ENCODE results near the gene DSCAML1. TPM values are rescaled to one million over a fixed set of nuclear protein-coding genes. Genes with fewer than 3 reads are reported as not detected.

DSCAML1 gene
- total RNA-seq, 4 donors from 2014 or later = 0.29 to 29.1 (median 3.4) TPM

DNA sequence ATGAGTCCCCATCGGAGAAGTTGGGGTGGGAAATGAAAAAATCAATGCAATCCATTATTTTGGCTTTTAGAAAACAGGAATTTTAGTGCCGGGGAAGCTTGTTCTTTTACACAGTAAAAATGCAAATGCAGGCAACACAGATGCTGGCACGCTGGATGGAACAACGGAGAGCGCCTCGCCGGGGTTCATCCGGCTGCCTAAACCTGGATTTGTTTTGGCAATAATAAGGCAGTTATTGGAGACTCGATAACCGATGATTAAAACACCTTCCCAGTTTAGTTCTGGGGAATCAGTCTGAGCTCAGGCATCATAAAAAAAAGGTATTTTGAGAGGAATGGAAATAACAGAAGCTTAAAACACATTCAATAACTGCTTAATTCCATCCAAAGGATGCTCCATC lies 2.9 kb downstream of the DSCAML1 start:
- Histone ChIP-seq H3K36me3 (no peaks in the 10 kb centered on the region), H3K27ac (no peak overlapping the region), H3K27me3 (peaks cover 0 to 13% of the 10 kb centered on the region in 2 donors), H3K4me1 (peaks cover 0 to 16% of the 10 kb centered on the region in 2 donors), H3K4me3 (no peak overlapping the region), H3K9me3 (no peaks in the 10 kb centered on the region)
- no peak for DNase-seq
- intact Hi-C loops (cut with DNase I; ENCODE audit: low total_unique reads) = no loop called here
- TF ChIP-seq POLR2A (IDR thresholded peaks at IDR 0.05) = no peak
- TF ChIP-seq, protein P1, sequence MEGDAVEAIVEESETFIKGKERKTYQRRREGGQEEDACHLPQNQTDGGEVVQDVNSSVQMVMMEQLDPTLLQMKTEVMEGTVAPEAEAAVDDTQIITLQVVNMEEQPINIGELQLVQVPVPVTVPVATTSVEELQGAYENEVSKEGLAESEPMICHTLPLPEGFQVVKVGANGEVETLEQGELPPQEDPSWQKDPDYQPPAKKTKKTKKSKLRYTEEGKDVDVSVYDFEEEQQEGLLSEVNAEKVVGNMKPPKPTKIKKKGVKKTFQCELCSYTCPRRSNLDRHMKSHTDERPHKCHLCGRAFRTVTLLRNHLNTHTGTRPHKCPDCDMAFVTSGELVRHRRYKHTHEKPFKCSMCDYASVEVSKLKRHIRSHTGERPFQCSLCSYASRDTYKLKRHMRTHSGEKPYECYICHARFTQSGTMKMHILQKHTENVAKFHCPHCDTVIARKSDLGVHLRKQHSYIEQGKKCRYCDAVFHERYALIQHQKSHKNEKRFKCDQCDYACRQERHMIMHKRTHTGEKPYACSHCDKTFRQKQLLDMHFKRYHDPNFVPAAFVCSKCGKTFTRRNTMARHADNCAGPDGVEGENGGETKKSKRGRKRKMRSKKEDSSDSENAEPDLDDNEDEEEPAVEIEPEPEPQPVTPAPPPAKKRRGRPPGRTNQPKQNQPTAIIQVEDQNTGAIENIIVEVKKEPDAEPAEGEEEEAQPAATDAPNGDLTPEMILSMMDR (IDR thresholded peaks at IDR 0.05) = no peak

DNA sequence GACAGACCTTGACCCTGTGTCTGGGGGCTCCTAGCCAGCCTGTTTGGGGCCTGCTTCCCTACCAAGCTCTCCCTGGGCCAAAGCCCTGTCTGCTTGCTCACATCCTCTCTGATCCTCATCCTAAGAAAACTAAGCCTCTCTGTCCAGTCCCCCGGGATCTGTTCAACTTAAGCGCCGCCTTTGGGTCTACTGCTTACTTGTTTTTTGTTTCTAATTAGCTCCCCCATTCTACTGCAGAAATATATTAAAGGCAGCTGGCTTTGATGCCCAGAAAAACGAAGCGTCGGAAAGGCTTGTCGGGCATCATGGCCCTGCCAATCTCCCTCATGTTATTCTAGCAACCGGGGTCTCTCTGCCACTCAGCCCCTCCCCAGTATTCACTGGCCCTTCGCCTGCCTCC lies 3.4 kb downstream of the DSCAML1 start:
- Histone ChIP-seq H3K9me3 (no peaks in the 10 kb centered on the region), H3K27ac (no peak overlapping the region), H3K27me3 (peaks cover 0 to 13% of the 10 kb centered on the region in 2 donors), H3K4me1 (peaks cover 0 to 16% of the 10 kb centered on the region in 2 donors), H3K36me3 (no peaks in the 10 kb centered on the region), H3K4me3 (no peak overlapping the region)
- TF ChIP-seq, protein P1 (IDR thresholded peaks at IDR 0.05) = no peak
- no peak for TF ChIP-seq POLR2A (IDR thresholded peaks at IDR 0.05)
- DNase-seq = no peak
- intact Hi-C loops (cut with DNase I; ENCODE audit: low total_unique reads) = no loop called here

DNA sequence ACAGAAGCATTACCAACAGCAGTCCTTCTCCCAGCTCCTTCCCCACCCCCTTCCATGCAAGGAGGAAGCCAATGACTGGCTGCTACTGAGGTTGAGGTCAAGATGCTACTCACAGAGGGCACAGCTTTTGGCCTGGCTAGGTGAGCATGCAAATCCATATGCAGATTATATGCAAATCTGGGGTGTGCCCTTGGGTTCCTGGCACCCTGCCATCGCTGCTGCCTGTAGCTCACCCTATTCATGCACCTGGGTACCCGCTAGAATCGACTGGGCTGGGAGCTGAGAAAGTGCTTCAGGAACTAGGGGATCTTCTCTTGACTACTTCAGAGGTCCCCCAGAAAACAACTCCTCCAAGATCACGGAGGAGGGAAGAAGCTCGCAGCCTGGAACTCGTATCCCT lies 4.0 kb downstream of the DSCAML1 start:
- intact Hi-C loops (cut with DNase I; ENCODE audit: low total_unique reads) = no loop called here
- H3K27me3 ChIP-seq = peaks cover 0 to 13% of the 10 kb centered on the region in 2 donors

DNA sequence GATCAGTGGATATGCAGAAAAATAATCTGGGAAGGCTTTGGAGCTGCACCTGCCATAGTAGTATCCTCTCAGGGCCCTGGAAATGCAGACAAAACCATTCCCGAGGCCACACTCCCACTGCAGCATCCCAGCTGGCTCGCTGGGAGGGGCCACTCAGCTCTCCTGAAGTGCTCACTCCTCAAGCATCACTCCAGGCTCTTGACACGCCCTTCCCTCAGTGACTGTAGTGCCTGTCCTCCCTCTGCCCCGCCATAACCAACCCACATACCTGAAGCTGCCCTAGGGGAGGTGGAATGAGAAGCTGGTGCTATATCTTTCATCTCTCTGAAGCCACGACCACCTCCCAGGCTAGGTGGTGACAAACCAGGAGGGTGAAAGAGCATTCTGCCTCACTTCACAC lies 4.8 kb downstream of the DSCAML1 start:
- no peak for TF ChIP-seq POLR2A (IDR thresholded peaks at IDR 0.05)
- TF ChIP-seq, protein P1 (IDR thresholded peaks at IDR 0.05) = no peak
- intact Hi-C loops (cut with DNase I; ENCODE audit: low total_unique reads) = no loop called here
- Histone ChIP-seq H3K9me3 (no peaks in the 10 kb centered on the region), H3K36me3 (no peaks in the 10 kb centered on the region), H3K27me3 (peaks cover 0 to 13% of the 10 kb centered on the region in 2 donors), H3K4me1 (peaks cover 0 to 15% of the 10 kb centered on the region in 2 donors), H3K27ac (no peak overlapping the region), H3K4me3 (no peak overlapping the region)
- DNase-seq = no peak

More for the DNA sequence above, 4.0 kb downstream of the DSCAML1 start:
- TF ChIP-seq, protein P1 (IDR thresholded peaks at IDR 0.05) = no peak
- TF ChIP-seq POLR2A (IDR thresholded peaks at IDR 0.05) = no peak
- Histone ChIP-seq H3K4me3 (no peak overlapping the region), H3K36me3 (no peaks in the 10 kb centered on the region), H3K9me3 (no peaks in the 10 kb centered on the region), H3K4me1 (peaks cover 0 to 16% of the 10 kb centered on the region in 2 donors), H3K27ac (no peak overlapping the region)
- DNase-seq = no peak

DNA sequence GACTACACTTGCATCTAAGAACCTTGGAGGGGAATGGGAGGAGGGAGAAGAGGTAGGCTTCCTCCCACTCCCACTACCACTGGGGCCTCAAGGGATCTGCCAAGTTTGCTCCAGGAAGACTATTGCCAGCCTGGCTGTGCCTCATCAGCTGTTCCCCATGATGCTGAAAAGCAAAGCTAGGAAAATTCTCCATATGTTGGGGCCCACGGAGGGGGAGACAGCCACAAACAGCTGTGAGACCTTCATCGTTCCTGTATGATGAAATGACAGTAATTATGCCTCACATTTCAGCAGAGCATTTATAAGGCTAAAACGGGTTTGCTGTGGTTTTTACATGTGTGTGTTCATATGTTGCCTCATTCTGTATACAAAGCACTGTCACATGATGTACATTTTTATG lies 6.7 kb downstream of the DSCAML1 start:
- Histone ChIP-seq H3K4me1 (no peaks in the 10 kb centered on the region), H3K4me3 (no peak overlapping the region), H3K9me3 (no peaks in the 10 kb centered on the region), H3K27me3 (peaks cover 0 to 1% of the 10 kb centered on the region in 2 donors), H3K27ac (no peak overlapping the region), H3K36me3 (no peaks in the 10 kb centered on the region)
- no peak for DNase-seq
- TF ChIP-seq, protein P1 (IDR thresholded peaks at IDR 0.05) = no peak
- TF ChIP-seq POLR2A (IDR thresholded peaks at IDR 0.05) = no peak
- intact Hi-C loops (cut with DNase I; ENCODE audit: low total_unique reads) = no loop called here

Data from uterus (tissue), 4 donors.